Gastroesophageal sphincter (tissue), 4 donors: ENCODE measurements around the gene FHOD3. TPM values are rescaled to one million over a fixed set of nuclear protein-coding genes. Genes with fewer than 3 reads are reported as not detected.

Experiments
- ATAC-seq: fragments of 150-250 bp; one replicate; pipeline ENCODE4 v1.9.1; 2016; ENCODE audit warnings: mild to moderate bottlenecking, moderate library complexity
- H3K27ac ChIP-seq, 4 donors: fragments of 200-600 bp; sonication (generic) in 3 of 4; 1 replicate in 3 of 4; 2 replicates in 1 of 4; pipeline ENCODE4 v1.5.1; 2016 to 2019
- H3K27me3 ChIP-seq: fragments of 200-600 bp; sonication (generic); one replicate; pipeline ENCODE4 v1.5.1; 2019
- H3K36me3 ChIP-seq, 2 donors: fragments of 200-600 bp; sonication (generic); one replicate each; pipeline ENCODE4 v1.5.1; 2019; ENCODE audit warnings: control low read depth in 1 of 2
- H3K4me1 ChIP-seq, 3 donors: fragments of 200-600 bp; sonication (generic); 1 replicate in 2 of 3; 2 replicates in 1 of 3; pipeline ENCODE4 v1.5.1; 2016 to 2019; ENCODE audit warnings: control low read depth in 2 of 3
- H3K4me3 ChIP-seq, 2 donors: fragments of 200-600 bp; sonication (generic); one replicate each; pipeline ENCODE4 v1.5.1; 2019; ENCODE audit warnings: mild to moderate bottlenecking in 1 of 2, moderate library complexity in 1 of 2
- H3K9me3 ChIP-seq, 3 donors: fragments of 200-600 bp; sonication (generic); one replicate each; pipeline ENCODE4 v1.5.1; 2017 to 2019; ENCODE audit warnings: control low read depth in 2 of 3
- EP300 ChIP-seq: sonication (generic); formaldehyde crosslinking; IDR thresholded peaks from one replicate; pipeline ENCODE4 v1.6.1; 2017; ENCODE audit warnings: antibody characterized with exemption, mild to moderate bottlenecking
- POLR2A ChIP-seq, 2 donors: fragments of 450-650 bp; IDR thresholded peaks; one replicate each; pipeline ENCODE4 v1.6.1; 2017; ENCODE audit warnings: antibody characterized with exemption in 2 of 2, mild to moderate bottlenecking in 2 of 2, moderate library complexity in 1 of 2
- POLR2AphosphoS5 ChIP-seq: sonication (generic); formaldehyde crosslinking; IDR thresholded peaks from one replicate; pipeline ENCODE4 v1.6.1; 2017; ENCODE audit warnings: antibody characterized with exemption
- WGBS, 2 donors: methylation state at CpG; one replicate each; pipeline ENCODE4 v1.1.5; 2018; ENCODE audit warnings: low coverage in 1 of 2; 5-methylcytosine and 5-hydroxymethylcytosine counted together
- total RNA-seq, 4 donors: library from RNA; depleted of rRNA; stranded (reverse); fragments of >200 nt; gene quantifications; one replicate each; pipeline ENCODE4 v1.1.0, GENCODE V29; 2016
- TF ChIP-seq, protein P1 (sequence below), 4 experiments: fragments of 200-600 bp in 2 of 4; fragments of 450-650 bp in 2 of 4; sonication (generic) in 1 of 4; IDR thresholded peaks; one replicate each; pipeline ENCODE4 v1.5.1; 2017 to 2019; ENCODE audit warnings: antibody characterized with exemption in 4 of 4, mild to moderate bottlenecking in 2 of 4, moderate library complexity in 2 of 4

FHOD3 gene
- total RNA-seq, 4 donors from 2014 or later = 18.4 to 36.7 (median 30.4) TPM

DNA sequence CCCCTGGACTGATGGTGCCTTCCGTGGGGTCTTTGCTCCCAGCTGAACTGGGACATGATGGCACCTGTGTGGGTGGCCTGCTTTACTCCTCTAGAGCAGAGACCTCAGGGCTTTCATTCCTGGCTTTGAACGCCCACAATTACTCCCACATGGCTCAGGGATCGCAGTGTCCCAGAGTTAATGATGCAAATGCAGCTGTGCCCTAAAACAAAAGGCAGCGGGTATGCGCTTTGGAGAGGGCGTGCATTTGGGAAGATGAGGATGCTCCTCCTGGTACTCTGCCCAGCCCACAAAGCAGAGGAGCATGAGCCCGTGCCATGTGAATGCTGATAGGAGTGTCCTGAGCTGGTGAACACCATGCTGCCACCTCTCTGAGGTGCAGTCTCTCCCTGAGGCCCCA lies 173.4 kb downstream of the FHOD3 start:
- Histone ChIP-seq H3K36me3 (no peaks in the 10 kb centered on the region), H3K27me3 (no peaks in the 10 kb centered on the region), H3K9me3 (no peaks in the 10 kb centered on the region), H3K27ac (no peak overlapping the region), H3K4me1 (no peaks in the 10 kb centered on the region), H3K4me3 (no peak overlapping the region)
- TF ChIP-seq EP300 (no peak), POLR2AphosphoS5 (no peak), POLR2A (IDR thresholded peaks at IDR 0.05) (no peak)
- TF ChIP-seq, protein P1, sequence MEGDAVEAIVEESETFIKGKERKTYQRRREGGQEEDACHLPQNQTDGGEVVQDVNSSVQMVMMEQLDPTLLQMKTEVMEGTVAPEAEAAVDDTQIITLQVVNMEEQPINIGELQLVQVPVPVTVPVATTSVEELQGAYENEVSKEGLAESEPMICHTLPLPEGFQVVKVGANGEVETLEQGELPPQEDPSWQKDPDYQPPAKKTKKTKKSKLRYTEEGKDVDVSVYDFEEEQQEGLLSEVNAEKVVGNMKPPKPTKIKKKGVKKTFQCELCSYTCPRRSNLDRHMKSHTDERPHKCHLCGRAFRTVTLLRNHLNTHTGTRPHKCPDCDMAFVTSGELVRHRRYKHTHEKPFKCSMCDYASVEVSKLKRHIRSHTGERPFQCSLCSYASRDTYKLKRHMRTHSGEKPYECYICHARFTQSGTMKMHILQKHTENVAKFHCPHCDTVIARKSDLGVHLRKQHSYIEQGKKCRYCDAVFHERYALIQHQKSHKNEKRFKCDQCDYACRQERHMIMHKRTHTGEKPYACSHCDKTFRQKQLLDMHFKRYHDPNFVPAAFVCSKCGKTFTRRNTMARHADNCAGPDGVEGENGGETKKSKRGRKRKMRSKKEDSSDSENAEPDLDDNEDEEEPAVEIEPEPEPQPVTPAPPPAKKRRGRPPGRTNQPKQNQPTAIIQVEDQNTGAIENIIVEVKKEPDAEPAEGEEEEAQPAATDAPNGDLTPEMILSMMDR (IDR thresholded peaks at IDR 0.05) = no peak
- no peak for ATAC-seq
- 93 to 97% methylated on average over 5 to 6 of the region's 7 CpGs for WGBS, 2 donors

DNA sequence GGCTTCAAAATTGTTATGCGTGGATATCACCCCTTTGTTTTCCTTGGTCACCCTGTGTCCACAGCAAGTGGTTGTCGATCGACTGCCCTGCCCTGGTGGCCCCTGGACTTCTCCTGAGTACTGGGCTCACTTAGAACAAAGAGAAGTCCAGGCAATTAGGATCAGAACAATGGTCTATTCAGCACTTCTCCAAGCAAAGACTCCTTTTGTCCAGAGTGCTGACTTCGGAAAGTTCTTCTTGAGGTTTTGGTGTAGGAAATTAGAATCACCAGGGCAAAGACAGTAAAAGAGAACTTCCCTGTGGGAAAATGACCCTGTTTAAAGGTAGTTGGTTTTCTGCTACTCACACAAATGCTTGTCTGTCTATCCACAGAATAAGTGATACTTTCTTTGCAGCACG lies 173.9 kb downstream of the FHOD3 start:
- no peaks in the 10 kb centered on the region for H3K27me3 ChIP-seq
- no peaks in the 10 kb centered on the region for H3K36me3 ChIP-seq
- 46 to 70% methylated on average over 2 to 5 of the region's 5 CpGs for WGBS, 2 donors
- H3K9me3 ChIP-seq = no peaks in the 10 kb centered on the region
- no peak for TF ChIP-seq EP300
- no peak for TF ChIP-seq POLR2A (IDR thresholded peaks at IDR 0.05)
- no peaks in the 10 kb centered on the region for H3K4me1 ChIP-seq
- peak overlapping the region in 1 of 4 donors; percentile 16 for H3K27ac ChIP-seq
- no peak for ATAC-seq
- no peak overlapping the region for H3K4me3 ChIP-seq

DNA sequence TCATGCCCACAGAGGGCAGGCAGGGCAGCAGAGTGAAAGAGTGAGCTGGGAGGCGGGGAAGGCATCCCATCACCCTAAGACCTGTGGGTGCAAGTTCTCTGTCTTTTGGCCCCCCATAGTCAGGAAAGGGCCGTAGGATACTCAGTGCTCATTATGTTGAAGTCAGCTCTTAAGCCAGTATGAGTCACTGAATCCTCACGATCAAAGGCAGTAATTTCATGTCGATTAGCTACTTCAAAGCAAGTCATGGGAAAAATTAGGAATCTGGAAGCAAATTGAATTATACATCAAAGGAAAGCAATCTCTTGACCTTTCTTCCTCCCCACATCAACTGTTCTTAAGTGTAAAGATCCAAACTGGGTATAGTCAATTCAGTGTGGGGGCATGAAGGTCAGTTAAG lies 178.9 kb downstream of the FHOD3 start:
- ATAC-seq = no peak
- no peak overlapping the region for H3K27ac ChIP-seq
- 78 to 80% methylated on average over 1 to 3 of the region's 4 CpGs for WGBS, 2 donors
- H3K4me1 ChIP-seq = no peaks in the 10 kb centered on the region
- TF ChIP-seq POLR2AphosphoS5 = no peak
- TF ChIP-seq EP300 = no peak
- TF ChIP-seq, protein P1 (IDR thresholded peaks at IDR 0.05) = no peak
- TF ChIP-seq POLR2A (IDR thresholded peaks at IDR 0.05) = no peak
- no peaks in the 10 kb centered on the region for H3K27me3 ChIP-seq
- no peaks in the 10 kb centered on the region for H3K9me3 ChIP-seq
- no peaks in the 10 kb centered on the region for H3K36me3 ChIP-seq
- no peak overlapping the region for H3K4me3 ChIP-seq

DNA sequence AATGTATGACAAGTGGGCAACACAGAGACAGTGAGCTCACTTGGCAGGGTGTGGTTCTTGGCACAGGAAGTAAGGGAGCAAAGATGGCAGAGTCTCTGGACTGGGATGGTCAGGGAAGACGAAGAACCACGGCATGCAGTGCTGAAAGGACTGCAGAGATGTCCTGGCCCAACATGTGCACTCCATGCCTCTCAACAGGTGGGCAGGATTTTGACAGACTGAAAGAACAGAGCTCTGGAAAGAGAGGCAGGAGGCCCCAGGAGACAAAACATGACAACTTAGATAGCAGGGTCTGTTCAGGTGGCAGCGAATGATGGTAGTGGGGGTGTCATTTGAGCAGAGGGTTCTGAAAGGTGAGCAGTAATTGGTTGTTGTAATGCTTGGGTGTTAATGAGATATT lies 180.3 kb downstream of the FHOD3 start:
- Histone ChIP-seq H3K27me3 (no peaks in the 10 kb centered on the region), H3K4me3 (no peak overlapping the region), H3K27ac (no peak overlapping the region), H3K4me1 (no peaks in the 10 kb centered on the region), H3K9me3 (no peaks in the 10 kb centered on the region), H3K36me3 (no peaks in the 10 kb centered on the region)
- no peak for ATAC-seq
- 92 to 93% methylated on average over 3 of the region's 3 CpGs for WGBS, 2 donors
- TF ChIP-seq, protein P1 (IDR thresholded peaks at IDR 0.05) = no peak
- TF ChIP-seq EP300 (no peak), POLR2A (IDR thresholded peaks at IDR 0.05) (no peak), POLR2AphosphoS5 (no peak)

DNA sequence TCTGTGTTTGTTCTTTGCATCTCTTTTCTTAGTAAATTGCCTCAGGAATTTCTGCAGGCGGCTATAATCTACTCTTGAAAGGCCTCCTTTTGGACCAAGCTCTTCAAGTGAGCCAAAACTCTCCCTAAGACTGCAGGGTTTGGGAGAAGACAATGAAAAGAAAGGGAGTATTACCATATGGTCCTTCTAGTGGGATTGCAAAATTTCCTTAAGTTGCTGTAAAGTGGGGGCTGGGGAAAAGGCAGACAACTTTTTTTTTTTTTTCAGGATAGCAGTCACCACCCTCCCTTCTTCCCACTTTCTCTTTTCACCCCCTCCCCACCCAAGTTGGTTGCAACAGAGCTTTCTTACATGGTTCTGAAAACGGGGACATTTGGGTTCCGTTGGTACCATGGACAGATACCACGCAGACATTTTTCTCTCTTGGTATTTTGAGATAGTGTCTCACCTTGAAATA lies 183.7 kb downstream of the FHOD3 start:
- TF ChIP-seq, protein P1 (IDR thresholded peaks at IDR 0.05) = no peak
- no peak for TF ChIP-seq POLR2AphosphoS5
- H3K36me3 ChIP-seq = no peaks in the 10 kb centered on the region
- no peak overlapping the region for H3K4me3 ChIP-seq
- no peak for ATAC-seq
- 58 to 59% methylated on average over 4 of the region's 4 CpGs for WGBS, 2 donors
- no peaks in the 10 kb centered on the region for H3K9me3 ChIP-seq
- no peak overlapping the region for H3K27ac ChIP-seq
- no peaks in the 10 kb centered on the region for H3K27me3 ChIP-seq
- H3K4me1 ChIP-seq = no peaks in the 10 kb centered on the region
